ENCODE data around the gene ATXN2L. TPM values are rescaled to one million over a fixed set of nuclear protein-coding genes. Genes with fewer than 3 reads are reported as not detected.
A peak's percentile ranks its signal among the peaks of the same experiment; 100 is the strongest.

The ATXN2L gene
- total and polyA plus RNA-seq, 2 of the 13 experiments (the other 11 are each of a cell fraction or from before 2014, with no cell fraction given): 40.8 to 55.1 TPM

GRCh38 chr16:28863929-28864793, 41.4 kb downstream of the ATXN2L start (continued):
- TF ChIP-seq RARG (CRISPR knock-in tag; IDR thresholded peaks at IDR 0.05; ENCODE audit: low read depth): no peak
- no peak for TF ChIP-seq CBX5 (CRISPR knock-in tag; IDR thresholded peaks at IDR 0.05; ENCODE audit: borderline replicate concordance)
- TF ChIP-seq ZNF768 (CRISPR knock-in tag; IDR thresholded peaks at IDR 0.05): no peak
- TF ChIP-seq ZNF451 (CRISPR knock-in tag; IDR thresholded peaks at IDR 0.05): no peak; the same call in 1 of the 2 replicates
- TF ChIP-seq AKAP8 (CRISPR knock-in tag; IDR thresholded peaks at IDR 0.05): no peak
- TF ChIP-seq MXD1 (CRISPR knock-in tag; IDR thresholded peaks at IDR 0.05): no peak
- no peak for TF ChIP-seq KDM1A (CRISPR knock-in tag; IDR thresholded peaks at IDR 0.05)
- TF ChIP-seq ZMAT5 (CRISPR knock-in tag; IDR thresholded peaks at IDR 0.05; ENCODE audit: borderline replicate concordance, low read depth): no peak
- TF ChIP-seq ELF4 (CRISPR knock-in tag; IDR thresholded peaks at IDR 0.05; ENCODE audit: borderline replicate concordance): no peak
- no peak for TF ChIP-seq MZF1 (CRISPR knock-in tag; IDR thresholded peaks at IDR 0.05; ENCODE audit: borderline replicate concordance)
- TF ChIP-seq RERE (CRISPR knock-in tag; IDR thresholded peaks at IDR 0.05; ENCODE audit: low read depth): no peak
- TF ChIP-seq SNAI1 (CRISPR knock-in tag; IDR thresholded peaks at IDR 0.05; ENCODE audit: borderline replicate concordance): no peak
- TF ChIP-seq ZNF124 (CRISPR knock-in tag; IDR thresholded peaks at IDR 0.05): 0 out of 2 replicates have a peak, but pooled peaks have one; percentile 11
- no peak for TF ChIP-seq DRAP1 (CRISPR knock-in tag; IDR thresholded peaks at IDR 0.05)
- no peak for TF ChIP-seq TEF (CRISPR knock-in tag; IDR thresholded peaks at IDR 0.05)
- TF ChIP-seq ZNF549 (CRISPR knock-in tag; IDR thresholded peaks at IDR 0.05): no peak
- TF ChIP-seq JUN (CRISPR knock-in tag; IDR thresholded peaks at IDR 0.05): no peak
- no peak for TF ChIP-seq NR2F1 (CRISPR knock-in tag; IDR thresholded peaks at IDR 0.05)
- no peak for TF ChIP-seq RFX5 (IDR thresholded peaks at IDR 0.05; ENCODE audit: low read depth, low read length)
- TF ChIP-seq SSRP1 (CRISPR knock-in tag; IDR thresholded peaks at IDR 0.05): no peak
- no peak for TF ChIP-seq DPF2 (CRISPR knock-in tag; IDR thresholded peaks at IDR 0.05; ENCODE audit: borderline replicate concordance, low read depth)
- no peak for TF ChIP-seq ZNF724P (CRISPR knock-in tag; IDR thresholded peaks at IDR 0.05; ENCODE audit: borderline replicate concordance)
- no peak for TF ChIP-seq ONECUT2 (CRISPR knock-in tag; IDR thresholded peaks at IDR 0.05)
